K562 (cell line): ENCODE data around the gene ERFL. TPM values are rescaled to one million over a fixed set of nuclear protein-coding genes. Genes with fewer than 3 reads are reported as not detected.

Experiments used
- ATAC-seq: fragments of 200-7000 bp; cut with Tn5 transposase; 3 replicates; pipeline ENCODE4 v1.9.1; 2020; ENCODE audit warnings: moderate library complexity
- BruUV-seq: library from RNA; stranded (reverse); fragments of 400-500 nt; replicated peaks from 2 replicates; lab custom pipeline; 2021; lab: Mats Ljungman, UMichigan
- CTCF ChIA-PET: fragments of 300-600 bp; formaldehyde crosslinking; extraction: SDS; loops from one replicate; lab custom pipeline; 2021; ENCODE audit warnings: low intra/inter-chr PET ratio; lab: Yijun Ruan, JAX
- POLR2A ChIA-PET: fragments of 300-600, 350-650 bp; sonication (Branson Sonifier 250); formaldehyde crosslinking; extraction: SDS; loops from one replicate; lab custom pipeline; 2021; ENCODE audit warnings: antibody characterized with exemption, inconsistent platforms; lab: Yijun Ruan, JAX
- DNase-seq, 4 experiments: peaks; one replicate each; pipeline versions ENCODE4 v3.0.0 to v3.0.0-alpha.2; 2011 to 2018; ENCODE audit warnings: low spot score in 3 of 4, mixed read lengths in 3 of 4; ENCODE audit errors: extremely low read depth in 1 of 4
- FAIRE-seq: peaks from 2 replicates; lab custom pipeline; 2011; peaks lifted over from hg19 to GRCh38; lab: Jason Lieb, UNC
- H2AFZ ChIP-seq: 2 replicates; pipeline ENCODE4 v1.6.0; 2011; ENCODE audit warnings: low read depth, low read length, control low read depth, inconsistent platforms
- H3K27ac ChIP-seq: fragments of 200-600 bp; 3 replicates; pipeline ENCODE4 v1.8.0; 2011; ENCODE audit warnings: low read depth, mild to moderate bottlenecking, control low read depth, inconsistent platforms, low read length, moderate library complexity, mixed read lengths; ENCODE audit errors: extremely low read depth
- H3K27me3 ChIP-seq, 2 experiments: fragments of 300-600 bp in 1 of 2; 2 replicates in 1 of 2; 3 replicates in 1 of 2; pipeline versions ENCODE4 v1.6.0 to v1.8.0; 2011; ENCODE audit warnings: inconsistent platforms in 2 of 2, low read length in 2 of 2, mild to moderate bottlenecking in 1 of 2, mixed read lengths in 1 of 2, moderate library complexity in 1 of 2; ENCODE audit not compliant: control insufficient read depth in 2 of 2, insufficient read depth in 2 of 2
- H3K36me3 ChIP-seq: fragments of 300-600 bp; 3 replicates; pipeline ENCODE4 v1.8.0; 2011; ENCODE audit warnings: mild to moderate bottlenecking, low read length, inconsistent platforms; ENCODE audit not compliant: control insufficient read depth, insufficient read depth
- H3K4me1 ChIP-seq, 2 experiments: fragments of 200-600 bp in 1 of 2; replicated peaks in 1 of 2; 2 replicates in 1 of 2; 3 replicates in 1 of 2; pipeline versions ENCODE4 v1.5.1 to v1.8.0; 2011; ENCODE audit warnings: inconsistent platforms in 2 of 2, low read length in 2 of 2, mild to moderate bottlenecking in 1 of 2, mixed read lengths in 1 of 2, moderate library complexity in 1 of 2; ENCODE audit not compliant: control insufficient read depth in 2 of 2, insufficient read depth in 2 of 2
- H3K4me2 ChIP-seq: 2 replicates; pipeline ENCODE4 v1.6.1; 2011; ENCODE audit warnings: low read length, control low read depth, inconsistent platforms, mixed read lengths; ENCODE audit not compliant: insufficient read depth
- H3K4me3 ChIP-seq: fragments of 200-600 bp; sonication (generic), shearing (Covaris generic); 2 replicates; pipeline ENCODE4 v1.5.1; 2016; ENCODE audit warnings: control low read depth, inconsistent platforms
- H3K79me2 ChIP-seq: fragments of 200-600 bp; 3 replicates; pipeline ENCODE4 v1.8.0; 2011; ENCODE audit warnings: low read length, inconsistent platforms; ENCODE audit not compliant: control insufficient read depth, insufficient read depth
- H3K9ac ChIP-seq, 2 experiments: 2 replicates each; pipeline versions ENCODE4 v1.6.0 to v1.6.1; 2011; ENCODE audit warnings: low read depth in 2 of 2, low read length in 2 of 2, control low read depth in 1 of 2, inconsistent platforms in 1 of 2, mild to moderate bottlenecking in 1 of 2, mixed read lengths in 1 of 2; ENCODE audit not compliant: insufficient read depth in 1 of 2
- H3K9me1 ChIP-seq: one replicate; pipeline ENCODE4 v1.6.0; 2011; ENCODE audit warnings: inconsistent platforms, mild to moderate bottlenecking, low read length, moderate library complexity; ENCODE audit not compliant: control insufficient read depth, insufficient read depth
- H3K9me3 ChIP-seq: replicated peaks from 2 replicates; pipeline ENCODE4 v1.5.1; 2011; ENCODE audit warnings: low read depth, low read length, inconsistent platforms; ENCODE audit not compliant: control insufficient read depth, insufficient read depth
- H4K20me1 ChIP-seq: replicated peaks from 2 replicates; pipeline ENCODE4 v1.6.1; 2011; ENCODE audit warnings: low read length, inconsistent platforms, mixed read lengths; ENCODE audit not compliant: control insufficient read depth, insufficient read depth
- CGGBP1 ChIP-seq: fragments of 250-450 bp; sonication (Bioruptor Pico); IDR thresholded peaks from 2 replicates; pipeline ENCODE4 v1.9.0; 2021; ENCODE audit warnings: mild to moderate bottlenecking
- GABPA ChIP-seq: fragments of 200-800 bp; sonication (Bioruptor generic); conservative IDR thresholded peaks from 2 replicates; pipeline ENCODE4 v1.6.1; 2016; ENCODE audit warnings: low read depth, missing genetic modification characterization, missing compliant biosample characterization
- MCM2 ChIP-seq: fragments of 450-650 bp; IDR thresholded peaks from 2 replicates; pipeline ENCODE4 v1.6.1; 2017; ENCODE audit warnings: low read depth, mild to moderate bottlenecking
- NFIC ChIP-seq: fragments of 450-650 bp; IDR thresholded peaks from 2 replicates; pipeline ENCODE4 v1.6.1; 2017; ENCODE audit warnings: mild to moderate bottlenecking, inconsistent platforms
- ZNF280A ChIP-seq: fragments of 450-650 bp; IDR thresholded peaks from 2 replicates; pipeline ENCODE4 v1.6.1; 2018; ENCODE audit warnings: mild to moderate bottlenecking, low read depth; ENCODE audit not compliant: partially characterized antibody
- ZNF583 ChIP-seq: fragments of 250-450 bp; sonication (Bioruptor Pico); IDR thresholded peaks from 2 replicates; pipeline ENCODE4 v1.4.0; 2020
- WGBS: fragments of 100-300 bp; shearing (Covaris generic); methylation state at CpG from one replicate; pipeline ENCODE4 v1.1.6; 2016; ENCODE audit warnings: low coverage, mixed read lengths; ENCODE audit not compliant: insufficient coverage; ENCODE audit errors: missing lambda C conversion rate; 5-methylcytosine and 5-hydroxymethylcytosine counted together
- in situ Hi-C: fragments of 300-500 bp; cut with MboI; formaldehyde crosslinking; loops from 4 replicates; pipeline ENCODE4 v1.15.0; 2018; ENCODE audit warnings: inconsistent platforms, mixed read lengths
- intact Hi-C: fragments of 100-400 bp; cut with micrococcal nuclease; formaldehyde crosslinking; loops from 2 replicates; pipeline ENCODE4 v1.14.2; 2022
- polyA plus RNA-seq, 8 experiments: library from polyadenylated mRNA; depleted of rRNA in 4 of 8; stranded (reverse) in 5 of 8; unstranded in 3 of 8; fragments of >200 nt; fragmentation: Nextera tagmentation in 2 of 8; fragmentation: Illumina TruSeq in 1 of 8; extraction: Ambion mirVana in 2 of 8; extraction: Trizol in 1 of 8; gene quantifications; 2 replicates each; pipeline versions ENCODE4 v1.2.1 to v1.2.3, GENCODE V29; 2011 to 2014; ENCODE audit warnings: inconsistent platforms in 1 of 8, missing spikeins in 1 of 8
- total RNA-seq, 7 experiments: library from RNA; depleted of rRNA in 6 of 7; stranded (reverse); fragments of >200 nt in 6 of 7; fragmentation: Illumina TruSeq in 2 of 7; extraction: Trizol in 2 of 7; gene quantifications; 2 replicates each; pipeline versions ENCODE4 v1.2.1 to v1.2.3, GENCODE V29; 2011 to 2021; ENCODE audit warnings: low replicate concordance in 1 of 7

The ERFL gene
- total and polyA plus RNA-seq, 9 of the 15 experiments (the other 6 are each of a cell fraction or from before 2014, with no cell fraction given), result 0.07 to 0.75 (median 0.32) TPM; not detected in 4

- peak in 2 of 4 experiments; percentile 53 to 59 for DNase-seq
- ATAC-seq, result peak; percentile 62
- in situ Hi-C loops, result no loop called here
- BruUV-seq, result no TSS peak
- H3K9ac ChIP-seq, result no peak overlapping the region
- TF ChIP-seq CGGBP1, result no peak
- no peak for TF ChIP-seq ZNF583 (CRISPR knock-in tag)
- no peak for TF ChIP-seq NFIC
- TF ChIP-seq GABPA (tag), result no peak
- TF ChIP-seq MCM2, result no peak
- no peak for TF ChIP-seq ZNF280A
- POLR2A ChIA-PET, result no interaction called here
- no peak overlapping the region for H3K4me3 ChIP-seq
- no peak for FAIRE-seq
- H3K4me2 ChIP-seq, result no peak overlapping the region
- H3K36me3 ChIP-seq, result peaks cover 79% of the 10 kb centered on the region
- peaks cover 0 to 23% of the 10 kb centered on the region in 2 experiments; a peak in 2 of 5 replicates for H3K4me1 ChIP-seq
- H3K79me2 ChIP-seq, result no peaks in the 10 kb centered on the region
- no peak overlapping the region for H2AFZ ChIP-seq
- H3K9me1 ChIP-seq, result no peaks in the 10 kb centered on the region
- intact Hi-C loops, result no loop called here
- CTCF ChIA-PET, result no interaction called here
- no peaks in the 10 kb centered on the region for H4K20me1 ChIP-seq
- H3K27me3 ChIP-seq, result no peaks in the 10 kb centered on the region
- no peaks in the 10 kb centered on the region for H3K9me3 ChIP-seq
- 75% methylated on average over 2 of the region's 3 CpGs for WGBS
- no peak overlapping the region for H3K27ac ChIP-seq
Measured at GRCh38 chr19:41897181-41897580, 31.1 kb downstream of the ERFL start.
